BJ (cell line): ENCODE measurements around the gene RETSAT. TPM values are rescaled to one million over a fixed set of nuclear protein-coding genes. Genes with fewer than 3 reads are reported as not detected.
A peak's percentile ranks its signal among the peaks of the same experiment; 100 is the strongest.
"Not testable (repeated sequence)": the region's sequence is repeated elsewhere in the genome, so short reads cannot be mapped to it uniquely, and the experiment has no call there.

Source experiments
- CTCF ChIA-PET: fragments of 350-600 bp; formaldehyde crosslinking; extraction: SDS; loops from one replicate; lab custom pipeline; 2021; ENCODE audit warnings: antibody characterized with exemption, inconsistent platforms; lab: Yijun Ruan, JAX
- POLR2A ChIA-PET: fragments of 300-600 bp; sonication (Branson Sonifier 250); formaldehyde crosslinking; extraction: SDS; loops from one replicate; lab custom pipeline; 2021; ENCODE audit warnings: antibody characterized with exemption; lab: Charles Lee
- DNase-seq: peaks from one replicate; pipeline ENCODE4 v3.0.0-alpha.2; 2011; ENCODE audit warnings: low read depth
- H3K27me3 ChIP-seq: 2 replicates; pipeline ENCODE4 v1.6.0; 2011; ENCODE audit warnings: low read length; ENCODE audit not compliant: control insufficient read depth, insufficient read depth
- H3K36me3 ChIP-seq: 2 replicates; pipeline ENCODE4 v1.5.1; 2011; ENCODE audit warnings: low read length; ENCODE audit not compliant: control insufficient read depth, insufficient read depth
- H3K4me3 ChIP-seq: 2 replicates; pipeline ENCODE4 v1.5.1; 2011; ENCODE audit warnings: low read depth, mild to moderate bottlenecking, control low read depth, low read length
- CTCF ChIP-seq: IDR thresholded peaks from 2 replicates; pipeline ENCODE4 v1.5.1; 2011; ENCODE audit warnings: low read depth, mild to moderate bottlenecking, control low read depth, inconsistent platforms, low read length, moderate library complexity; ENCODE audit not compliant: insufficient read depth
- polyA plus RNA-seq: library from polyadenylated mRNA; depleted of rRNA; stranded (reverse); fragments of >200 nt; gene quantifications from 2 replicates; pipeline ENCODE4 v1.2.3, GENCODE V29; 2011

The RETSAT gene
- polyA plus RNA-seq, 1 experiment, result 54.4 TPM

GRCh38 chr2:85334928-85335327, 19.4 kb downstream of the RETSAT start:
- no peak for DNase-seq
- H3K36me3 ChIP-seq, result no peaks in the 10 kb centered on the region
- ChIA-PET CTCF (no interaction called here), POLR2A (no interaction called here)
- peaks cover 7% of the 10 kb centered on the region; the same call in 1 of the 2 replicates for H3K27me3 ChIP-seq
- TF ChIP-seq CTCF, result no peak
- no peak overlapping the region for H3K4me3 ChIP-seq

GRCh38 chr2:85333877-85334276, 20.5 kb downstream of the RETSAT start:
- POLR2A ChIA-PET, CTCF ChIA-PET, DNase-seq, H3K4me3 ChIP-seq, H3K27me3 ChIP-seq, H3K36me3 ChIP-seq: not testable (repeated sequence)

GRCh38 chr2:85330839-85331636, 23.3 kb downstream of the RETSAT start:
- H3K36me3 ChIP-seq, result no peaks in the 10 kb centered on the region
- H3K4me3 ChIP-seq, result no peak overlapping the region
- TF ChIP-seq CTCF, result no peak
- ChIA-PET CTCF (interaction anchor here (0.6 kb wide), 1 partner anchor 210 kb away, joined by 3 read pairs; no protein-coding TSS in a partner anchor), POLR2A (no interaction called here)
- DNase-seq, result no peak
- no peaks in the 10 kb centered on the region for H3K27me3 ChIP-seq

- POLR2A ChIA-PET, CTCF ChIA-PET, H3K27me3 ChIP-seq: not testable (repeated sequence)
Measured at GRCh38 chr2:85329701-85330100, 24.6 kb downstream of the RETSAT start.

GRCh38 chr2:85329181-85329651, 25.1 kb downstream of the RETSAT start:
- Histone ChIP-seq H3K36me3 (peaks cover 3% of the 10 kb centered on the region; the same call in 1 of the 2 replicates), H3K27me3 (no peaks in the 10 kb centered on the region), H3K4me3 (no peak overlapping the region)
- POLR2A ChIA-PET, result no interaction called here
- CTCF ChIA-PET, result no interaction called here
- no peak for TF ChIP-seq CTCF
- DNase-seq, result no peak

More at GRCh38 chr2:85329701-85330100, 24.6 kb downstream of the RETSAT start:
- H3K36me3 ChIP-seq, DNase-seq, H3K4me3 ChIP-seq: not testable (repeated sequence)

GRCh38 chr2:85327822-85328617, 26.3 kb downstream of the RETSAT start, which contains the start of gene TGOLN2:
TGOLN2 (minus strand) TSS chr2:85327989; CDS start chr2:85327962, 27 bp downstream.
- ChIA-PET CTCF (interaction anchor here (0.6 to 1.0 kb wide), 3 partner anchors 37 to 249 kb away, joined by 3 read pairs; no protein-coding TSS in a partner anchor), POLR2A (no interaction called here)
- peaks cover 6% of the 10 kb centered on the region for H3K36me3 ChIP-seq
- no peaks in the 10 kb centered on the region for H3K27me3 ChIP-seq
- DNase-seq, result peak; percentile 41
- peak within 1 kb of the TSS; percentile 66 for H3K4me3 ChIP-seq
- no peak for TF ChIP-seq CTCF
